Right lobe of liver (tissue), 6 donors: ENCODE results near the gene BCO1. TPM values are rescaled to one million over a fixed set of nuclear protein-coding genes. Genes with fewer than 3 reads are reported as not detected.

Experiments used
- ATAC-seq, 4 donors: fragments of 200-7000 bp; cut with Tn5 transposase; one replicate each; pipeline ENCODE4 v1.9.1; 2020; ENCODE audit warnings: mild to moderate bottlenecking in 4 of 4, moderate library complexity in 4 of 4
- DNase-seq, 3 donors: peaks; one replicate each; pipeline ENCODE4 v3.0.0-alpha.2; 2020
- H3K27ac ChIP-seq, 3 donors: fragments of 200-600 bp; one replicate each; pipeline ENCODE4 v1.8.0; 2022
- H3K27me3 ChIP-seq, 2 donors: fragments of 200-600 bp; one replicate each; pipeline ENCODE4 v1.8.0; 2022
- H3K36me3 ChIP-seq, 4 donors: fragments of 200-600 bp; sonication (generic) in 1 of 4; one replicate each; pipeline versions ENCODE4 v1.5.1 to v1.8.0; 2017 to 2022; ENCODE audit warnings: control low read depth in 1 of 4
- H3K4me1 ChIP-seq, 4 donors: fragments of 200-600 bp; sonication (generic) in 1 of 4; one replicate each; pipeline versions ENCODE4 v1.5.1 to v1.8.0; 2017 to 2022; ENCODE audit warnings: control low read depth in 1 of 4
- H3K4me3 ChIP-seq, 3 donors: fragments of 200-600 bp; one replicate each; pipeline ENCODE4 v1.8.0; 2022
- H3K9me3 ChIP-seq, 4 donors: fragments of 200-600 bp; sonication (generic) in 1 of 4; one replicate each; pipeline versions ENCODE4 v1.5.1 to v1.8.0; 2017 to 2022; ENCODE audit warnings: control low read depth in 1 of 4
- CTCF ChIP-seq, 4 donors: fragments of 200-600 bp in 3 of 4; fragments of 450-650 bp in 1 of 4; IDR thresholded peaks; one replicate each; pipeline versions ENCODE4 v1.5.1 to v1.8.0; 2016 to 2022; ENCODE audit warnings: antibody characterized with exemption in 4 of 4, mild to moderate bottlenecking in 2 of 4
- POLR2A ChIP-seq: fragments of 450-650 bp; IDR thresholded peaks from one replicate; pipeline ENCODE4 v1.6.1; 2017; ENCODE audit warnings: antibody characterized with exemption, mild to moderate bottlenecking
- WGBS: methylation state at CpG from one replicate; pipeline ENCODE4 v1.1.6; 2018; ENCODE audit warnings: low coverage, low lambda C conversion rate; ENCODE audit not compliant: insufficient coverage; ENCODE audit errors: missing lambda C conversion rate; 5-methylcytosine and 5-hydroxymethylcytosine counted together
- intact Hi-C, 2 donors: fragments of 100-400 bp; cut with DNase I; formaldehyde crosslinking; loops; one replicate each; pipeline versions ENCODE4 v1.11.2 to v1.14.1; 2022
- total RNA-seq, 6 experiments: library from RNA; depleted of rRNA in 2 of 6; stranded (reverse); fragments of >200 nt in 2 of 6; fragmentation: NEBNext Ultra II Directional in 3 of 6; extraction: Animal tissue kit (Norgen Biotek cat#: 25700) in 3 of 6; gene quantifications; one replicate each; pipeline versions ENCODE4 v1.1.0 to v1.2.4, GENCODE V29; 2016 to 2023
- donor health status: DM: no; HTN: yes; CAD: no.
- donor health status: DM: no; HTN: no; CAD: no.
- donor health status: DM: no; HTN: no; CAD: no.
- donor health status: DM: no; HTN: yes; CAD: no.
- donor health status: DM: no; HTN: yes; CAD: no.

BCO1 gene
- total RNA-seq, 6 experiments from 2014 or later = 0.11 to 0.55 (median 0.31) TPM; not detected in 1

DNA sequence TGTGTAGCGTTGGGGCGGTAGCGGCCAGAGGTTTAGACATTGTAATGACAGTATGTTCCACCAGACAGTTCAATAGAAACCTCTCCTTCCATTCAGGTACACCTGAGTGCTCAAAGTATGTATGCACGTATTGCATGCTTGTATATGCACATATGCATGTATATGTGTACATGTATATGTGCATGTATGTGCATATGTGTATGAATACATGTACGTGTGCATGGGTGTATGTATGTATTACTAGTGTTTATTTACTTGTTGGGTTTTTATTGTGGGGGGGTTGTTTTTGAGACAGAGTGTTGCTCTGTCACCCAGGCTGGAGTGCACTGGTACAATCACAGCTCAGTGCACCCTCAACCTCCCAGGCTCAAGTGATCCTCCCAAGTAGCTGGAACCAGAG lies 30.0 kb downstream of the BCO1 start:
- no peak for TF ChIP-seq POLR2A
- no peak for TF ChIP-seq CTCF (IDR thresholded peaks at IDR 0.05)
- H3K4me3 ChIP-seq = no peak overlapping the region
- H3K27me3 ChIP-seq = no peaks in the 10 kb centered on the region
- peaks cover 0 to 6% (median 0%) of the 10 kb centered on the region in 4 donors for H3K4me1 ChIP-seq
- DNase-seq = no peak
- intact Hi-C loops = no loop called here
- H3K27ac ChIP-seq = no peak overlapping the region
- no peaks in the 10 kb centered on the region for H3K36me3 ChIP-seq
- no peaks in the 10 kb centered on the region for H3K9me3 ChIP-seq
- ATAC-seq = no peak
- no CpG with 5 or more reads among the region's 5 CpGs for WGBS

- WGBS = 62% methylated on average over 3 of the region's 10 CpGs
- ATAC-seq (no peak), DNase-seq (no peak)
- no peak for TF ChIP-seq CTCF (IDR thresholded peaks at IDR 0.05)
- TF ChIP-seq POLR2A = no peak
- intact Hi-C loops = no loop called here
- no peaks in the 10 kb centered on the region for H3K36me3 ChIP-seq
- no peaks in the 10 kb centered on the region for H3K4me1 ChIP-seq
- H3K27me3 ChIP-seq = no peaks in the 10 kb centered on the region
- no peak overlapping the region for H3K27ac ChIP-seq
- no peaks in the 10 kb centered on the region for H3K9me3 ChIP-seq
- H3K4me3 ChIP-seq = no peak overlapping the region
Measured at GRCh38 chr16:81273223-81273950, 34.9 kb downstream of the BCO1 start.

DNA sequence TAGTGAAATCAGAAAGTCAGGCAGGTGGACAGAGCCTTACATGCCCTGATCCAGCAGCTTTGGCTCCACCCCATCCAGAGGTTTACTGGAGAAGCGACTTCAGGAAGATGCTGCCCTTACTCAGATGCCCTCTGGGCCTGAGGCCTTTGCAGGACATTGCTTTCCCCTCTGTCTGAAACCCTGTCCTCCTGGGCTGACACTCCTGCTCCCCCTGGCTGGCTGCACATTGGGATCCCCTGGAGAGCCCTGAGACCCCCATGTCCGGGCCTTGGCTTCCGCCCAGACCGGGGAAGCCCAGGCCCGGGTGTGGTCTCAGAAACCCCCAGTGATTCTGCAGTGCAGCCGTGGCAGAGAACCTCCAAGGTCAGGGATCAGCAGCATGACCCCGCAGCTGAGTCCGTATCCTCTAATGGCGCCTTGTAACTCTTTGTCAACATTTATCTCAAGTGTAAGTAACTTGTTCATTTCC lies 36.6 kb downstream of the BCO1 start:
- H3K9me3 ChIP-seq = no peaks in the 10 kb centered on the region
- ATAC-seq (peak in 2 of 4 donors; percentile 33 to 74), DNase-seq (no peak)
- TF ChIP-seq POLR2A = no peak
- no peak overlapping the region for H3K27ac ChIP-seq
- H3K27me3 ChIP-seq = no peaks in the 10 kb centered on the region
- intact Hi-C loops = no loop called here
- H3K4me3 ChIP-seq = no peak overlapping the region
- no peaks in the 10 kb centered on the region for H3K36me3 ChIP-seq
- H3K4me1 ChIP-seq = no peaks in the 10 kb centered on the region
- WGBS = 76% methylated on average over 5 of the region's 9 CpGs

GRCh38 chr16:81275795-81276194 lies 37.3 kb downstream of the BCO1 start:
- no peak for DNase-seq
- H3K4me3 ChIP-seq = no peak overlapping the region
- no peaks in the 10 kb centered on the region for H3K27me3 ChIP-seq
- no peak for ATAC-seq
- H3K27ac ChIP-seq = no peak overlapping the region
- H3K4me1 ChIP-seq = no peaks in the 10 kb centered on the region
- no peaks in the 10 kb centered on the region for H3K9me3 ChIP-seq
- H3K36me3 ChIP-seq = no peaks in the 10 kb centered on the region
- WGBS = 20% methylated on average over 1 of the region's 9 CpGs
- TF ChIP-seq CTCF (IDR thresholded peaks at IDR 0.05) (no peak), POLR2A (no peak)
- intact Hi-C loops = no loop called here

DNA sequence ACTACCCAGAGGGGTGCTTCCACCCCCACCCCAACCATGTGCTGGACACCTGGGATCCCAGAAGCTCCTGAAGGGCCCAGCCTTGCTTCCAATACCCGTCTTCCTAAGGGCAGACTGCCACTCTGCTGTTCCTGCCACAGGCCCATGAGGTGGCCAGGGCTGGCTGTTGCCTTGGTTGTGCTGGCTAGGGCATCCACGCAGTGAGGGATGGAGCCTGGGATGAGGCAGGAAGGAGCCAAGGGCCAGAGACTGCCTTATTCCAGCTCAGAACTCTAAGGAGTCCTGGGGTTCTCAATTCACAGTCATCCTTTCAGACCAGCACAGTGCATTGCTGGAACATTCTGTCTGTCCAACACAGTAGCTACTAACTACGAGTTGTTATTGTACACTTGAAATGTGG lies 37.8 kb downstream of the BCO1 start:
- Histone ChIP-seq H3K27me3 (no peaks in the 10 kb centered on the region), H3K9me3 (no peaks in the 10 kb centered on the region), H3K4me1 (no peaks in the 10 kb centered on the region), H3K4me3 (no peak overlapping the region), H3K27ac (no peak overlapping the region), H3K36me3 (no peaks in the 10 kb centered on the region)
- TF ChIP-seq POLR2A = no peak
- no peak for TF ChIP-seq CTCF (IDR thresholded peaks at IDR 0.05)
- intact Hi-C loops = no loop called here
- no peak for DNase-seq
- ATAC-seq = no peak
- WGBS = 71% methylated on average over 1 of the region's 3 CpGs
